HEK293 (cell line): ENCODE data around the gene NXN.

Experiments used
- ATF2 ChIP-seq: fragments of 450-650 bp; formaldehyde crosslinking; IDR thresholded peaks from 2 replicates; pipeline ENCODE4 v1.5.1; 2016; ENCODE audit warnings: missing biosample characterization, missing genetic modification characterization, low read depth
- BCL6B ChIP-seq: fragments of 450-650 bp; formaldehyde crosslinking; IDR thresholded peaks from 2 replicates; pipeline ENCODE4 v1.5.1; 2017; ENCODE audit warnings: missing biosample characterization, missing genetic modification characterization
- CTCF ChIP-seq: fragments of 450-650 bp; formaldehyde crosslinking; IDR thresholded peaks from 2 replicates; pipeline ENCODE4 v1.5.1; 2016; ENCODE audit warnings: missing biosample characterization, missing genetic modification characterization
- HOXC10 ChIP-seq: sonication (generic); formaldehyde crosslinking; IDR thresholded peaks from 2 replicates; pipeline ENCODE4 v1.8.1; 2023; ENCODE audit warnings: mild to moderate bottlenecking, missing genetic modification reagents
- IKZF3 ChIP-seq: fragments of 450-650 bp; IDR thresholded peaks from 2 replicates; pipeline ENCODE4 v1.5.0; 2018; ENCODE audit warnings: missing biosample characterization, mild to moderate bottlenecking, missing genetic modification characterization, moderate library complexity
- PRDM6 ChIP-seq: fragments of 450-650 bp; formaldehyde crosslinking; IDR thresholded peaks from 2 replicates; pipeline ENCODE4 v1.5.1; 2017; ENCODE audit warnings: missing biosample characterization, missing genetic modification characterization
- YY2 ChIP-seq: fragments of 450-650 bp; formaldehyde crosslinking; IDR thresholded peaks from 2 replicates; pipeline ENCODE4 v1.5.1; 2016; ENCODE audit warnings: missing biosample characterization, missing genetic modification characterization
- ZBTB17 ChIP-seq: fragments of 450-650 bp; formaldehyde crosslinking; IDR thresholded peaks from 2 replicates; pipeline ENCODE4 v1.5.1; 2016; ENCODE audit warnings: missing biosample characterization, missing genetic modification characterization
- ZBTB20 ChIP-seq: fragments of 450-650 bp; formaldehyde crosslinking; IDR thresholded peaks from 2 replicates; pipeline ENCODE4 v1.5.1; 2016; ENCODE audit warnings: missing biosample characterization, missing genetic modification characterization
- ZFP3 ChIP-seq: fragments of 450-650 bp; formaldehyde crosslinking; IDR thresholded peaks from 2 replicates; pipeline ENCODE4 v1.5.1; 2016; ENCODE audit warnings: low read depth, missing biosample characterization, missing genetic modification characterization
- ZNF184 ChIP-seq: fragments of 450-650 bp; IDR thresholded peaks from 2 replicates; pipeline ENCODE4 v1.5.1; 2018; ENCODE audit warnings: missing biosample characterization, mild to moderate bottlenecking, missing genetic modification characterization
- ZNF221 ChIP-seq: fragments of 450-650 bp; formaldehyde crosslinking; IDR thresholded peaks from 2 replicates; pipeline ENCODE4 v1.5.1; 2017; ENCODE audit warnings: missing biosample characterization, missing genetic modification characterization, borderline replicate concordance
- ZNF311 ChIP-seq: fragments of 450-650 bp; formaldehyde crosslinking; IDR thresholded peaks from 2 replicates; pipeline ENCODE4 v1.5.1; 2017; ENCODE audit warnings: missing biosample characterization, missing genetic modification characterization, borderline replicate concordance
- ZNF324 ChIP-seq: fragments of 450-650 bp; formaldehyde crosslinking; IDR thresholded peaks from 2 replicates; pipeline ENCODE4 v1.5.1; 2016; ENCODE audit warnings: missing biosample characterization, missing genetic modification characterization
- ZNF394 ChIP-seq: fragments of 450-650 bp; formaldehyde crosslinking; IDR thresholded peaks from 2 replicates; pipeline ENCODE4 v1.5.1; 2016; ENCODE audit warnings: missing biosample characterization, missing genetic modification characterization, mild to moderate bottlenecking, moderate library complexity, borderline replicate concordance
- ZNF398 ChIP-seq: fragments of 450-650 bp; formaldehyde crosslinking; IDR thresholded peaks from 2 replicates; pipeline ENCODE4 v1.5.1; 2017; ENCODE audit warnings: missing biosample characterization, missing genetic modification characterization
- ZNF513 ChIP-seq: fragments of 450-650 bp; IDR thresholded peaks from 2 replicates; pipeline ENCODE4 v1.5.1; 2018; ENCODE audit warnings: missing biosample characterization, missing genetic modification characterization
- ZNF580 ChIP-seq: fragments of 450-650 bp; formaldehyde crosslinking; IDR thresholded peaks from 2 replicates; pipeline ENCODE4 v1.5.1; 2016; ENCODE audit warnings: missing biosample characterization, missing genetic modification characterization
- ZNF610 ChIP-seq: fragments of 450-650 bp; formaldehyde crosslinking; IDR thresholded peaks from 2 replicates; pipeline ENCODE4 v1.5.1; 2016; ENCODE audit warnings: missing biosample characterization, missing genetic modification characterization, borderline replicate concordance
- ZNF658 ChIP-seq: fragments of 450-650 bp; formaldehyde crosslinking; IDR thresholded peaks from 2 replicates; pipeline ENCODE4; 2016; ENCODE audit warnings: missing biosample characterization, missing genetic modification characterization
- ZNF747 ChIP-seq: fragments of 450-650 bp; formaldehyde crosslinking; IDR thresholded peaks from 2 replicates; pipeline ENCODE4 v1.5.1; 2016; ENCODE audit warnings: missing biosample characterization, missing genetic modification characterization
- ZNF768 ChIP-seq: fragments of 450-650 bp; formaldehyde crosslinking; IDR thresholded peaks from 2 replicates; pipeline ENCODE4 v1.5.1; 2018; ENCODE audit warnings: missing biosample characterization, mild to moderate bottlenecking, missing genetic modification characterization
- ZSCAN18 ChIP-seq: fragments of 450-650 bp; formaldehyde crosslinking; IDR thresholded peaks from 2 replicates; pipeline ENCODE4 v1.5.1; 2016; ENCODE audit warnings: missing biosample characterization, missing genetic modification characterization
- ZSCAN23 ChIP-seq: fragments of 450-650 bp; formaldehyde crosslinking; IDR thresholded peaks from 2 replicates; pipeline ENCODE4 v1.5.1; 2016; ENCODE audit warnings: missing biosample characterization, missing genetic modification characterization
- ZSCAN5A ChIP-seq: fragments of 450-650 bp; formaldehyde crosslinking; IDR thresholded peaks from 2 replicates; pipeline ENCODE4 v1.5.1; 2016; ENCODE audit warnings: missing biosample characterization, missing genetic modification characterization

The NXN gene

GRCh38 chr17:781805-782731, 197.5 kb downstream of the NXN start, which contains the start of the genes GLOD4 and MRM3 (continued):
- TF ChIP-seq ZSCAN5A = no peak
- peak; percentile 97 for TF ChIP-seq ATF2 (tag by site-specific recombination)
- peak; percentile 81 for TF ChIP-seq ZSCAN23
- TF ChIP-seq ZNF398 (tag by site-specific recombination) = no peak
- no peak for TF ChIP-seq ZNF184 (tag by site-specific recombination)
- peak; percentile 32; the same call in 1 of the 2 replicates for TF ChIP-seq ZNF580 (tag by site-specific recombination)
- TF ChIP-seq ZNF311 (tag by site-specific recombination) = no peak
- no peak for TF ChIP-seq ZNF513 (tag by site-specific recombination)
- TF ChIP-seq IKZF3 (tag by site-specific recombination) = no peak
- TF ChIP-seq ZNF747 (tag by site-specific recombination) = no peak
- no peak for TF ChIP-seq ZNF658 (tag by site-specific recombination)
- no peak for TF ChIP-seq ZFP3 (tag by site-specific recombination)
- no peak for TF ChIP-seq ZNF221 (tag by site-specific recombination)
- TF ChIP-seq PRDM6 (tag by site-specific recombination) = no peak
- TF ChIP-seq ZBTB17 (tag by site-specific recombination) = peak; percentile 93
- TF ChIP-seq ZNF324 = peak; percentile 95
- TF ChIP-seq ZSCAN18 (tag by site-specific recombination) = peak; percentile 57; the same call in 1 of the 2 replicates
- peak; percentile 33; the same call in 1 of the 2 replicates for TF ChIP-seq BCL6B (tag by site-specific recombination)
- no peak for TF ChIP-seq ZNF768
- TF ChIP-seq CTCF (tag by site-specific recombination) = peak; percentile 87
- 0 out of 2 replicates have a peak, but pooled peaks have one; percentile 15 for TF ChIP-seq ZNF610 (tag by site-specific recombination)
- TF ChIP-seq ZNF394 = peak; percentile 74; the same call in 1 of the 2 replicates
- TF ChIP-seq ZBTB20 (tag by site-specific recombination) = peak; percentile 80
- TF ChIP-seq HOXC10 (CRISPR knock-in tag) = no peak
- peak; percentile 100 for TF ChIP-seq YY2 (tag by site-specific recombination)
